Measurements from ENCODE around the gene FLACC1. TPM values are rescaled to one million over a fixed set of nuclear protein-coding genes. Genes with fewer than 3 reads are reported as not detected.

Gene FLACC1
- total RNA-seq, 1 donor from 2014 or later = 0.60 TPM

DNA sequence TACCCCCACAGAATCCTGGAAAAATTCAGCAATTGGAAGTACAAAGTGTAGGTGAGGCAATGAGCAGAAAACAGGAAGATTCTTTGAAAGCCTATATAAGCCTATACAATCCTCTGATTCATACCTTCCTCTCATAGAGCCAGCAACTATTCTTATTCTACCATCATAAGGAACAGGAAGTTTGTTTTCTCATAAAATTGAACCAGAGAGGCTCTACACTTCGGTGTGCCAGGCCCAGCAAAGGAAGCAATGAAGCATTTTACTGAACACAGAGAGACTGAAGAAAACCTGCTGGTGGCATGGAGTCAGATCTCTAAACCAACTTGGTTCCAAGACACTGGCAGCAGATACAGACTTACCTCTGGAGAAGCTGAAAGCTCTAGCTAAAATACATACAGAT, 78.1 kb downstream of the FLACC1 start:
- no peak for DNase-seq (ENCODE audit: low read depth in 2 of 2)

DNA sequence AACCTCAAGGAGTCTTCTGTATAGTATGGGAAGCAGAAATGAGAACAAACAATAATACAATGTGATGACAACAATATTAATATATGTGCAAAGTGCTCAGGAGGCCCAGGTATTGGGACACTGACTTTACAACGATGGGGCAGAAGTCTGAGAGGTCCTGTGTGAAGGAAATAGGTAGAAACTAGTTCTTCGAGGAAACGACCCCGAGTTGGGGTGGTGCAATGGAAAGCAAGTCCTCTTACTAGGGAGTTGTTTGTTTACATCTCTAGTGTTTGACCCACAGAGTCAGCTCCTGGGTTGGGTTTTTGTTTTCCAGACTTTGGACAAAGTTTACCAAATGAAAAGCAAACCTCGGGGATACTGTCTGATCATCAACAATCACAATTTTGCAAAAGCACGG, 80.6 kb downstream of the FLACC1 start:
- no peak for DNase-seq (ENCODE audit: low read depth in 2 of 2)

DNA sequence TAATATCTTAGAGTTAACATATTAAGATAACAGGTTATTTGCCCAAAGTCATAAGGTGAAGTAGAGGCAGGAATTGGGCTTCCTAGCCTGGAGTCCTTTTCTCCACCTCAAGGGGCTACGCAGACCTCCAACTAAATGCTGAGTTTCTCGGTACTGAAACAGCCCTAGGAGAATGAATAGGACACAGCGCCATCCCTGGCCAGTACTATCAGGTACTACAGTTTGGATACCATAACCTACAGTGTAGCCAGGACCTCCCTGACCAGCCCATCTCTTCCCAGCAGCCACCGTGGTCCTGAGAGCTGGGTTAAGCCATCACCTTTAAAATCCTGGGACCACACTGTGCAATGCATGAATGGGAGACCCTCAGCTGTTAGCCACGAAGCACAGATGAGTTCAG, 81.2 kb downstream of the FLACC1 start:
- no peak for DNase-seq (ENCODE audit: low read depth in 2 of 2)

DNA sequence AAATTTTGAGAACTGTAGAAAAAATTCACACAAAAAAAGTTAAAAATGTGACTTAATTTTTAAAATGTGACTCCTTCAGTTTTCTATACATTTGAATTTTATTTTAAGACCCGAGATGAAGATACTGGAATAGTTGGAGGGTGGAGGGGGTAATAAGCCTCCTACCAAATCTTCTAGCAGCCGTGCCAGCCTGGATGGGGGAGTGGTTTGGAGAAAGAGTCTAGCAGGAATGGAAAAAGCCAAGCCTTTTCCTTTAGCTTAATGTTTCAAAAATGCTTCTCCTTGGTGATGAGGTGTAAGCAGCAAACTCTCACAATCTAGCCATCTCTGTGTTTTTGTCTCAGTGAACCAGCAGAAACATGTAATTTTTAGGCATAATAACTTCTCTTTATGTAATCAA, 82.1 kb downstream of the FLACC1 start:
- no peak for DNase-seq (ENCODE audit: low read depth in 2 of 2)

DNA sequence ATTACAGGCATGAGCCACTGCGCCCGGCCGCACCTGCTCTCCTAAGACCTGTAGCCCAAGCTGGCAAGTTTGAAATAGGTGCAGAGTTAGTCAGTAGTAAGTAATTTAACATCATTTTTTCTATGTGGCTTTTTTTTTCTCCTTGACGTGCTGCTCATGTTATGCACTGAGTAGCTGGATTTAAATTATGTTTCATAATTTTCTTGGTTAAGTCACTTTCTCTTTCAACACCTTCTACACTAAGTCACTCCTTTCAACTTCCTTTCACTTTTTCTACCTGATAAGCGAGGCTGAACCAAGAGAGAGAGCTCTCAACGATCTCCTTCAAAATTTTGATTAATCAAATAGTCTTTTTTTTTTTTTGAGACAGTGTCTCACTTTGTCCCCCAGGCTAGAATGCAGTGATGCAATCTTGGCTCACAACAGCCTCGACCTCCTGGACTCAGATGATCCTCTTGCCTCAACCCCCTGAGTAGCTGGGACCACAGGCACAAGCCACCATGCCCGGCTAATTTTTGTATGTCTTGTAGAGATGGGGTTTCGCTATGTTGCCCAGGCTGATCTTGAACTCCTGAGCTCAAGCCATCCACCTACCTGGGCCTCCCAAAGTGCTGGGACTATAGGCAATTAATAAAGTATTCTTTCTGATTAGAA, 83.7 kb downstream of the FLACC1 start:
- no peak for DNase-seq (ENCODE audit: low read depth in 2 of 2)

DNA sequence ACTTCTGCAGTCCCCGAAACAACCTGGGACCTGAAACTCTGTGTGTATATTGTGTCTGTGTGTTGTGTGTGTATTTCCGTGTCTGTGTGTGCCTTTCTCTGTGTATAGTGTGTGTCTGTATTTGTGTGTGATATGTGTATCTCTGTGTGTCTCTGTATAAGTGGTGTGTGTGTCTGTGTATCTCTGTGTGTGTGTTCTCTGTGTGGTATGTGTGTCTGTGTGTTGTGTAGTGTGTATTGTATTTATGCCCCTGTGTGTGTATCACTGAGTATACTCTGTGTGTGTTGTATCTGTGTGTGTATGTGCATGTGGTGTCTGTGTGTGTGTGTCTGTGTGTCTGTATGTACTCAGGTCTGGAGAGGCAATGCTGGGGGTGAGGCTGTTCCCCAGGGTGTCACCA, 85.2 kb downstream of the FLACC1 start:
- DNase-seq (ENCODE audit: low read depth in 2 of 2) = no peak

DNA sequence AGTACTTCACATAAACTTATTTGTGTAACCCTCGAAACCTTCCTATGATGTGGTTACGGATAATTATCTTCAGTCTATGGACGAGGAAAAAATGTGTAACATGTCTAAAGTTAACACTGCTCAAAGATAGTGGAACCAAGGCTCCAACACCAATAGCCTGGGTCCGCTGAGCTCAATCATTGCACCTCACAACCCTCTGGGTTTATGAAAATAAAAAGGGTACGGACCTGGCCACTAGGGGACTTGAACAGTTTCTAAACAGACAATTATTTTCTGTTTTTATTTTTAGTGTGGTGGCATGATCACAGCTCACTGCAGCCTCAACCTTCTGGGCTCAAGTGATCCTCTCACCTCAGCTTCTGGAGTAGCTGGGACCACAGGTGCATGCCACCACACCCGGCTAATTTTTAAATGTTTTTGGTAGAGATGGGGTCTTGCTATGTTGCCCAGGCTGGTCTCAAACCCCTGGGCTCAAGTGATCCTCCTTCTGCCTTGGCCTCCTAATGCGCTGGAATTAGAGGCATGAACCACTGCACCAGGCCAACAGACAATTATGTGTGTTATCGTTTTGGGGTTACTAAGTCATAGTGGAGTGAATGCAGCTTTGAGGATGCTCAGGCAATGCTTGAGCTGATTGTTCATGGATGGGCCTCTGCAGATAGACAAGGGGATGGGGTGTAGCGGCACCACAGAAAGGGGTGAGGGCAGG, 86.7 kb downstream of the FLACC1 start:
- no peak for DNase-seq (ENCODE audit: low read depth in 2 of 2)

DNA sequence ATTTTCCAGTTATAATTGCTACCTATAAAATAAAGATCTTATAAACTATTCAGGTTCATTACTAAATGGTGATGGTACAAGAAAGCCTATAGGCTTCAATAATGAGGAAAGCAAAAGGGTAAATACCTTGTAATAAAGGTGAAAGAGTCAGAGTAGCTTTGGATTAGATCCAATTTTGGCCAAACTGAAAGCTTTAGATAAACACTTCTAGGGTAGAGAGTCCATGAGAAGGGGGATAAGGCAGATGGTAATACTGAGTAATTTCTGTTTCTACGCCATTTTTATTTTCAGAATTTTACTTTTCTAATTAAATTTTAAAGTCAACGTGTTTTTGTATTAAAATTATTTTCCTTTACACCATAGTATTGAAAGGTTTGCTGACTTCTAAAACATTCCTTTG, 87.4 kb downstream of the FLACC1 start:
- no peak for DNase-seq (ENCODE audit: low read depth in 2 of 2)

DNA sequence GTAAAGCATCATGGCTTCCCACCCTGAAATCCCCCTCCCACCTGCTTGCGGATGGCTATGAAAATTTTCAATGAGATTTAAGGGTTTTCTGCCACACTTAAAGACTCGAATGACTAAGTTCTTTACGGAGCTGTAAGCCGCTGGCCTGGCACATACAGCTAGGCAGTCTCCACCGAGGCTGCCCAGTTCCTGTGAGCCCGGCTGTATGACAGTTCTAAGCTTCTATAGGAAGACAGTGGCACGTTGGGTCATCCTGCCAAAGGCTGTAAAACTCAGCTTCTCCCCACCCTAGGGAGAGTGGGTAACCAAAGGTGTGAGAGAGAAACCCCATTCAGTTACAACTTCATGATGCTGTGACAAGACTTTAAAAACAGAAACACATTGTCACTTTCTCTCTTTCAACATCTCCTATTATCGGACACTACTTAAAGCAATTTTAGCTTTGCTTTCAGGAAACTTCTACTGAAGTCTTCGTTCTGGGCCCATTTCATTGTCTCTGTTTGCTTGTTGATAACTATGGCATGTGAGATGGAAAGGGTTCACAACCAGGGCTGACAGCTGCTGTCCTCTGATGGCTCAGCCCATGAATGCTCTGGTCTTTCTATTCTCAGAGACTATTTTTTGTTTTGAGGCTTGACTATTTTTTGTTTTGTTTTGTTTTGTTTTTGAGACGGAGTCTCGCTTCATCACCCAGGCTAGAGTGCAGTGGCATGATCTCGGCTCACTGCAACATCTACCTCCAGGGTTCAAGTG, 89.7 kb downstream of the FLACC1 start:
- DNase-seq (ENCODE audit: low read depth in 2 of 2) = no peak

DNA sequence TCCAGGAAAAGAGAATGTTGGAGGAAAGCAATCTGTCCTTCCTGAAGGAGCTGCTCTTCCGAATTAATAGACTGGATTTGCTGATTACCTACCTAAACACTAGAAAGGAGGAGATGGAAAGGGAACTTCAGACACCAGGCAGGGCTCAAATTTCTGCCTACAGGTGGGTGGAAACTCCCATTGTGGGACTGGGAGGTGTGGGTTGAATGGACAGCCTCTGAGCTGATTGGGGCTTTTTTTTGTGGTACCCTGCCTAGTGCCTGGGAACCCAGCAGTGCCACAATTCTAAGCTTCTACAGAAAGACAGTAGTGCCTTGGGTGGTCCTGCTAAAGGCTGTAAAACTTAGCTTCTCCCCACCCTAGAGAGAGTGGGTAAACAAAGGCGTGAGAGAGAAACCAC, 90.5 kb downstream of the FLACC1 start:
- DNase-seq (ENCODE audit: low read depth in 2 of 2) = no peak

DNA sequence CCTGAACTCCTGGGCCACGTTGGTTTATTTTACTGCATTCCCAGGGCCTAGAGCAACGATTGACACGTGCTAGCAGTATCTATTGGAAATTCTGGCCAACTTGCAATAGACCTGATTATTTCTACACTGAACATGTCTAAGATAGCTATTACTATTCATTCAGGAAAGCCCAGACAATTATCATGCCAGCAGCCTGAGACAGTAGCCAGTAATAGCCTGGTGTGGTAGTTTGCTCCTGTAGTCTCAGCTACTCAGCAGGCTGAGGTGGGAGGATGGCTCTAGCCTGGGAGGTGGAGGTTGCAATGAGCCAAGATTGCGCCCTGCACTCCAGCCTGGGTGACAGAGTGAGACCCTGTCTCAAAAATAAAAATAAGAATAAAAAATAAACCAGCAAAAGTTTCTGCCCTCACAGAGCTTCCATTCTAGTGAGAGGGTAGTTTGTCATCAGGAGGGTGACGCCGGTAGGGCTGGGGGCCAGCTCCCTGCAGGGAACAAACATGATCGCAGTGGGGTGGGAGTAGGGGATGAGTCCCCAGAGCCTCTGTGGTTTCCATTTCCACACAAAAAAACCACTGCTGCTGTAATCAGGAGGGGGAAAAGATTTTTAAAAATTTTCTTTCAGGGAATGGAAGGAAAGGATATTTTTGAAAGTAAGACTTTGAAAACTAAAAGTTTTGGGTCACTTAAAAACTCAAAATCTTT, 92.5 kb downstream of the FLACC1 start:
- DNase-seq (ENCODE audit: low read depth in 2 of 2) = no peak

DNA sequence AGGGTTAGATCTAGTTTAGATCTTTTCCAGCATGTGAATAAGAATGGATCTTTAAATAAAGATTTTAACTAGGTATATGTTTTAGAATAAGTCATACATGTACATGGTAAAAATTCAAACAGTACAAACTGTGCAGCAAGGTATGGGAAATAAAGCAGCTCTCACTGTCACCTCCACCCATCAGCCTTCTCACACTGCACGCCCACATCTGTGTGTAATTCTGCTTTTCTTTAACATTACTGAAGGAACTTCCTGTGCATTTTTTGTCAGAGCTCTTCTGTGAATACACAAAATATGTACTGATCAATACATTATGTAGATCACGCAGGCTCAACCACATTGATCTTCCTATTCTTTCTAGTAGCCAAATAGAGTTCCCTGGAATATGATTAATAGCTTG, 93.4 kb downstream of the FLACC1 start:
- DNase-seq (ENCODE audit: low read depth in 2 of 2) = no peak

DNA sequence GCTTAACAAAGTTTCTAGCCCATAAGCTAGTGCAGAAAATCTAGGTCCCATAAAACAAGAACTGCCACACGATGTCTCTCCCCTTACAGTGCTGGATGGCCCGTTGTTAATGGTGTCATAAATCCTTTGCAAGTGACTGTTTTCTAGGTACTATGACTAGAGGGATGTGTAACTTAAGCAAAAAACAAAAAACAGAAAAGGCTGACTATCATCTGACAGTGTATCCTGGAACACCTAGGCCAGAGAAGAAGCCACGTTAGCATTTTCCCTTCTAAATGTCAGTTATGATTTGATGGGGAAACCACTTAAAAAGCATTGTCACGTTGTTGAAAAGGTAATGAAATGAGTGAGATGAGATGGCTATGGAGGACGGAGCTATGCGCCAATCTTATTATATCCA, 94.4 kb downstream of the FLACC1 start:
- no peak for DNase-seq (ENCODE audit: low read depth in 2 of 2)

DNA sequence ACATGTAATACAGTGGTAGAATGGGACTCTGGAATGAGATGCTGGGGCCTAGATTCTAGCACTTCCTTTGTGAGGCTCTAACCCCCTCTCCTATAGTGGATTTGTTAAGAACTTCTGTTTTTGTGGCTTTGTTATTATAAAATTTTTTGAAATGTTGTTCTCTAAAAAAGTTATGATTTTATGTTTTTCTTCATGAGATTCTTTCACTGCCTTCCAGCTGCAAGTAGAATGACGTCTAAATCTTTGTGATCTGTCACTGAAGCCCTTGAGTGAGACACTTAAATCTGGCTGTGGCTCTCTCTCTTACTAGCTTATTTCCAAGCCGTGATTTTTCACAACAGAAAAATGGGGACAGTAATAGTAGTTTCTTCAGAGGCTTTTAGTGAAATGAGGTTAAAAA, 95.2 kb downstream of the FLACC1 start:
- DNase-seq (ENCODE audit: low read depth in 2 of 2) = no peak

DNA sequence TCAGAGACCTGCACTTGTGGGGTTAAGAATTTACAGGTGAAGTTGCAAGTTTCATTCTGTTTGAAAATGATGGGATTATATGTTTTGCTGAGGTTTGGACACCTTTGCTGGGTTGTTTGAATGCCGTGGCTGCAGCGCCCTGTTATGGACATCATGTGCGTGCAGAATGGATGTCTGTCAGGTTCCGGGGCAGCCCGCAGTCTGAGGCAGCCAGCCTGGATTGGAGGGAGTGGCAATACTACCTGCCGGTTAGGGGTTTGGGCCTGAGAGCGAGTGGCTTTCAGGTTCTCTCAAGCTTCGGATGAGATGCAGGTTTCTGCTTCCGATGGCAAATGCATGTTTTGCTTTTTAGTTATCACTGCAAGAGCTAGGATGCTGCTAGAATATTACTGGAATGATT, 95.7 kb downstream of the FLACC1 start:
- DNase-seq (ENCODE audit: low read depth in 2 of 2) = no peak

DNA sequence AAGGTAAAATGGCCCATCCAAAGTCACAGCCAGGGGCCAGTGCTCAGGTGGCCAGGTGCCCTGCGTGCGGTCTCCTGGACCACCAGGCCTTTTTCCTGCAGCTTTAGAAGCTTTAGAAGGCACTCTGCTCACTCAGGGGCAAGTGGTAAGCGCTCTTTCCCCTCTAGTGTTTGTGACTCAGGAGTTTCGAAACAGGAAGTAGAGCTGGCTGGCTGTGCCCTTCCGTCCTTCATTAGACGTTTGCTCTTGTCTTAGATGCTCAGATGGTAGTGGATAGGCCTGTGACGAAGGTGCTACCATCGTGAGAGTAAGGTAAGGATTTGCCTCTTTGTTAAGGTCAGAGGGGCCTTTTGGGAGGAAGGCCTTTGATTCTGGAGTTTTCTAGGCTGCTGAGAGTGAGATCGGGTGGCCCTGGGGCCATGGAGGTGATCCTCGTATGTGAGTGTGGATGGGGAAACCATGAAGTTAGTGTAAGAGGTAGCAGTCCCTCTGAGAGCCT, 96.8 kb downstream of the FLACC1 start, which contains the start of gene CASP8:
Gene CASP8 (plus strand): TSS at position 235 of the 499 bp plus-strand sequence. CDS start 5,951 bp downstream, outside the sequence.
- peak; percentile 46 to 71 for DNase-seq (ENCODE audit: low read depth in 2 of 2)

DNA sequence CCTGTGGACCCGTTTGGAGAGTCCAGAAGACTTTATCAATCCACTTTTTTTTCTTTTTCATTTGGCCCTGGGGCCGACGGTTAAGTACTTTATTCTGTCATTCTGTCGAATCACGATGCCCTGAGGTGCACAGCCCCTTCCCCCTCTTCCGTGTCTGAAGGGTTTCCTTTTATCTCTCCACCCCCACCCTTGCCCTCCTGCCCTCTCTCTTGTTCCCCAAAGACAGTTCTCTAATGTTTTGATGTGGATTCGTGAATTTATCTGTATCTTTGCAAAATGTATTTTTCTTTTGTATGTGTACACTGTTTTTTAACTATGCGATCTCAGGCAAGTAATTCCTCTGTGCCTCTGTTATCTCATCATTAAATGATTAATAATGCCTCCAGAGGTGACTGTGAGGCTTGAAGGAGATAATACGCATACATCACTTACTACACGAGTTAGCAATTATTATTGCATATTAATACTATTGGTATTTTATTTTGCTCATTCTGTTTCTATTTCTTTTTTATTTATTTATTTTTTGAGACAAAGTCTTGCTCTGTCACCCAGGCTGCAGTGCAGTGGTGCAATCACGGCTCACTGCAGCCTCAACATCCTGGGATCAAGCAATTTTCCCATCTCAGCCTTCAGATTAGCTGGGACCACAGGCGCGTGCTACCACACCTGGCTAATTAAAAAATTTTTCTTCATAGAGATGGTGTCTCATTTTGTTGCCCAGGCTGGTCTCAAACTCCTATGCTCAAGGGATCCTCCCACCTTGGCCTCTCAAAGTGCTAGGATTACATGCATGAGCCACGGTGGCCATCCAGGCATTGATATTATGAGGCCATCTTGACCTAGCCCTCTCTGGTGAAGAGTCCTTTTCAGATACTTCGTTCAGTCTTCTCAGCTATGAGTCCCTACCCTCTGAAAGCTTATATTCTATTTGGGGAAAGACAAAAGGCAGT, 98.2 kb downstream of the FLACC1 start:
- DNase-seq (ENCODE audit: low read depth in 2 of 2) = no peak

DNA sequence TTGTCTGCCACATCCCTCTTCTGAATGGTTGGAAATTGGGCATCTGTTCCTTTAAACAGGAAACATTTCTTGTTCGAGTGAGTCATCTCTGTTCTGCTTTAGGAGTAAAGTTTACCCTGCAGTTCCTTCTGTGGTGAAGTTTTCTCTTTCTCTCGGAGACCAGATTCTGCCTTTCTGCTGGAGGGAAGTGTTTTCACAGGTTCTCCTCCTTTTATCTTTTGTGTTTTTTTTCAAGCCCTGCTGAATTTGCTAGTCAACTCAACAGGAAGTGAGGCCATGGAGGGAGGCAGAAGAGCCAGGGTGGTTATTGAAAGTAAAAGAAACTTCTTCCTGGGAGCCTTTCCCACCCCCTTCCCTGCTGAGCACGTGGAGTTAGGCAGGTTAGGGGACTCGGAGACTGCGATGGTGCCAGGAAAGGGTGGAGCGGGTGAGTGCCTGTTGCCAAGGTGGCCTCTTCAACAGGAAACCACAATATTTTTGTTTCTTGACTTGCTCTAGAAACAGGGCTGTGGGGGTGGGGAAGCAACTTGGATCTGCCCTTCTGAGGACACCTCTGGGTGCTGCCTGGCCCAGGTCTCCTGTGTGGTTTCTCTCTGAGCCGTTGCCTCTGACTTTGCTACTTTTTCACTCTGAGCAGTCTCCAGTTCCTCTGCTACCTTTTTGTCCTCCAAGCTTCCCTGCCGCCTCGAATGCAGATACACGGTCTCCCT, 99.0 kb downstream of the FLACC1 start:
- peak; percentile 82 to 90 for DNase-seq (ENCODE audit: low read depth in 2 of 2)

DNA sequence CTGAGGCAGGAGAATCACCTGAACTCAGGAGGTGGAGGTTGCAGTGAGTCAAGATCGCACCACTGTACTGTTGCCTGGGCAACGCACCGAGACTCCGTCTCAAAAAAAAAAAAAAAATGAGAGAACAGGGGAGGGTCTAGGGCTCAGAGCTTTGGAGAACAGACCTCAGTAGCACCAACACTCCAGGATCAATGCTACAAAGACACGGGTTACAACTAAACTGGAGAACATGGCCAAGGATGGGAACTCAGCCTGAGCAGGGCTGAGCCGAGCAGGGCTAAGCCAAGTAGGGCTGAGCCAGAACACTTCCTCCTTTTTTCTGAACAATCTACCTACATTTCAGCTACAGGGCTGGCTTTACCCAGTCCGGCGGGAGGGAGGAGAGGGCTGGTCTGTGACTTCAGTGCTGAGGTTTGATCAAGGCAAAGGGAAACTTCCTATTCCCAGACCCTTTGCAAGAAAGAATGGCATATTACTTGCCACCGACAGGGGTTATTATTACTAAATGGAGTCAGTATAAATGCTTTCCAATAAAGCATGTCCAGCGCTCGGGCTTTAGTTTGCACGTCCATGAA, 99.7 kb downstream of the FLACC1 start:
- no peak for DNase-seq (ENCODE audit: low read depth in 2 of 2)

DNA sequence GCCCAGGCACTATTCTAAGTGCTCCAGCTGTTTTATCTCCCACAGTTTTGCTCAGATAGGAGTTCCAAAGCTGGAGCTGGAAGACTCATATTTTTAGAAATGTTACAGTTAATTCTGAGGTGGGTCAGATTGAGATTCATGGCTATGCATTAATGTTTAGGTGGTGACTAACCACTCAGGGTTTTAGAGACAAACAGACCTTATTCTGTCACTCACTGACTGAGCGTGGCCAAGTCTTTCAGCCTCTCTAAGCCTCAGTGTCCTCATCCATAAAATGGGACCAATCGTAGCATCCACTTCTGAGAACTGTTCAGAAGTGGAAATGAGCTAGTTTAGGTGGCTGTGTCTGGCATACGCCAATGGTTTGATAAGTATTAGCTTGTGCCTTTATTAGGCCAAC, 101.1 kb downstream of the FLACC1 start:
- no peak for DNase-seq (ENCODE audit: low read depth in 2 of 2)

Measured in lung microvascular endothelial cell (primary cell).